GM12878 (cell line): Measurements from ENCODE around the gene COL9A3. TPM values are rescaled to one million over a fixed set of nuclear protein-coding genes. Genes with fewer than 3 reads are reported as not detected.

Experiments used
- ATAC-seq: fragments of 200-7000 bp; cut with Tn5 transposase; 3 replicates; pipeline ENCODE4 v1.9.1; 2020; ENCODE audit warnings: mild to moderate bottlenecking, moderate library complexity
- BruUV-seq: library from RNA; stranded (reverse); fragments of 400-500 nt; replicated peaks from 2 replicates; lab custom pipeline; 2021; lab: Mats Ljungman, UMichigan
- CTCF ChIA-PET: fragments of 300-600 bp; sonication (Branson Sonifier 250); formaldehyde crosslinking; extraction: SDS; loops from one replicate; lab custom pipeline; 2021; ENCODE audit warnings: inconsistent platforms; lab: Yijun Ruan, JAX
- POLR2A ChIA-PET: fragments of 350-600 bp; formaldehyde crosslinking; extraction: SDS; loops from one replicate; lab custom pipeline; 2021; ENCODE audit warnings: inconsistent platforms; lab: Charles Lee
- RAD21 ChIA-PET: fragments of 300-600 bp; sonication (Branson Sonifier 250); formaldehyde crosslinking; loops from one replicate; lab custom pipeline; 2023; ENCODE audit warnings: antibody characterized with exemption; ENCODE audit not compliant: unreplicated experiment; lab: Charles Lee
- SMC1A ChIA-PET: fragments of 300-600 bp; sonication (Branson Sonifier 250); formaldehyde crosslinking; loops from one replicate; lab custom pipeline; 2023; ENCODE audit not compliant: unreplicated experiment, uncharacterized antibody; lab: Charles Lee
- DNase-seq: peaks from one replicate; pipeline ENCODE4 v3.0.0-alpha.2; 2011; ENCODE audit warnings: low read depth, low spot score
- FAIRE-seq: peaks from 3 replicates; lab custom pipeline; 2011; peaks lifted over from hg19 to GRCh38; lab: Jason Lieb, UNC
- H2AFZ ChIP-seq: 2 replicates; pipeline ENCODE4 v1.6.0; 2011; ENCODE audit warnings: low read depth, low read length, control low read depth; ENCODE audit not compliant: control insufficient read depth
- H3K27ac ChIP-seq: 2 replicates; pipeline ENCODE4 v1.5.1; 2011; ENCODE audit warnings: control low read depth; ENCODE audit not compliant: control insufficient read depth, insufficient read depth
- H3K27me3 ChIP-seq, 2 experiments: replicated peaks in 1 of 2; 2 replicates each; pipeline versions ENCODE4 v1.6.0 to v1.6.1; 2011; ENCODE audit warnings: low read length in 1 of 2; ENCODE audit not compliant: control insufficient read depth in 2 of 2, insufficient read depth in 2 of 2
- H3K36me3 ChIP-seq, 2 experiments: 2 replicates each; pipeline ENCODE4 v1.5.1; 2011; ENCODE audit warnings: low read length in 1 of 2; ENCODE audit not compliant: control insufficient read depth in 2 of 2, insufficient read depth in 2 of 2
- H3K4me1 ChIP-seq: 2 replicates; pipeline ENCODE4 v1.6.1; 2011; ENCODE audit warnings: mild to moderate bottlenecking, low read length, moderate library complexity, mixed read lengths; ENCODE audit not compliant: control insufficient read depth, insufficient read depth
- H3K4me2 ChIP-seq: 2 replicates; pipeline ENCODE4 v1.6.0; 2011; ENCODE audit warnings: control low read depth; ENCODE audit not compliant: control insufficient read depth, insufficient read depth
- H3K4me3 ChIP-seq: fragments of 200-600 bp; sonication (generic); 2 replicates; pipeline ENCODE4 v1.5.1; 2016
- H3K79me2 ChIP-seq: 2 replicates; pipeline ENCODE4 v1.6.0; 2011; ENCODE audit warnings: low read length; ENCODE audit not compliant: control insufficient read depth, insufficient read depth
- H3K9ac ChIP-seq: 2 replicates; pipeline ENCODE4 v1.8.0; 2011; ENCODE audit warnings: low read length, control low read depth, mixed read lengths; ENCODE audit not compliant: control insufficient read depth, insufficient read depth
- H3K9me3 ChIP-seq: replicated peaks from 3 replicates; pipeline ENCODE4 v1.5.1; 2011; ENCODE audit warnings: mild to moderate bottlenecking, low read length; ENCODE audit not compliant: control insufficient read depth, insufficient read depth
- H4K20me1 ChIP-seq: 2 replicates; pipeline ENCODE4 v1.6.0; 2011; ENCODE audit not compliant: control insufficient read depth, insufficient read depth
- BMI1 ChIP-seq: fragments of 450-650 bp; IDR thresholded peaks from 2 replicates; pipeline ENCODE4 v1.6.1; 2016; ENCODE audit warnings: mild to moderate bottlenecking, moderate library complexity, borderline replicate concordance
- FOS ChIP-seq: IDR thresholded peaks from 3 replicates; pipeline ENCODE4 v1.6.1; 2011; ENCODE audit warnings: borderline replicate concordance; ENCODE audit not compliant: insufficient read length; ENCODE audit errors: extremely low read depth
- HDGF ChIP-seq: fragments of 450-650 bp; IDR thresholded peaks from 2 replicates; pipeline ENCODE4 v1.6.1; 2016; ENCODE audit warnings: antibody characterized with exemption
- JUNB ChIP-seq: IDR thresholded peaks from 2 replicates; pipeline ENCODE4 v1.6.1; 2016; ENCODE audit warnings: antibody characterized with exemption, mild to moderate bottlenecking
- NR2F1 ChIP-seq: fragments of 450-650 bp; conservative IDR thresholded peaks from 2 replicates; pipeline ENCODE4 v1.6.1; 2017; ENCODE audit warnings: mild to moderate bottlenecking
- PAX8 ChIP-seq: fragments of 450-650 bp; IDR thresholded peaks from 2 replicates; pipeline ENCODE4 v1.6.1; 2017; ENCODE audit warnings: mild to moderate bottlenecking, moderate library complexity
- RCOR1 ChIP-seq: conservative IDR thresholded peaks from 2 replicates; pipeline ENCODE4 v1.6.1; 2012; ENCODE audit warnings: low read depth, low read length, improper control_type of control experiment
- RELA ChIP-seq: fragments of 450-650 bp; IDR thresholded peaks from 2 replicates; pipeline ENCODE4 v1.8.0; 2014; ENCODE audit warnings: borderline replicate concordance; ENCODE audit not compliant: partially characterized antibody
- SP1 ChIP-seq: IDR thresholded peaks from one replicate; pipeline ENCODE4 v1.6.1; 2011; ENCODE audit warnings: low read depth, low read length
- SUZ12 ChIP-seq: fragments of 200-600 bp; sonication (generic); IDR thresholded peaks from one replicate; pipeline ENCODE4 v1.6.1; 2018; ENCODE audit warnings: antibody characterized with exemption, mild to moderate bottlenecking; ENCODE audit not compliant: unreplicated experiment
- WGBS: methylation state at CpG from one replicate; pipeline ENCODE4 v1.1.6; 2016; ENCODE audit warnings: low lambda C conversion rate; ENCODE audit not compliant: insufficient replicate concordance, insufficient coverage; ENCODE audit errors: missing lambda C conversion rate; 5-methylcytosine and 5-hydroxymethylcytosine counted together
- in situ Hi-C: fragments of 300-500 bp; cut with MboI; formaldehyde crosslinking; loops from 9 replicates; pipeline ENCODE4 v1.14.3; 2018; ENCODE audit warnings: mixed read lengths
- intact Hi-C: fragments of 100-400 bp; cut with micrococcal nuclease; formaldehyde crosslinking; loops from one replicate; pipeline ENCODE4 v1.14.2; 2022; ENCODE audit not compliant: unreplicated experiment
- polyA plus RNA-seq, 11 experiments: library from polyadenylated mRNA; depleted of rRNA in 4 of 11; unstranded in 6 of 11; stranded (reverse) in 5 of 11; fragments of >200 nt; fragmentation: Nextera tagmentation in 4 of 11; fragmentation: Illumina TruSeq in 1 of 11; extraction: Ambion mirVana in 4 of 11; extraction: Trizol in 1 of 11; gene quantifications; 1 replicate in 1 of 11; 2 replicates in 10 of 11; pipeline versions ENCODE4 v1.2.1 to v1.2.3, GENCODE V29; 2011 to 2016; ENCODE audit warnings: inconsistent platforms in 2 of 11, missing spikeins in 2 of 11, low read depth in 1 of 11
- total RNA-seq, 4 experiments: library from RNA; depleted of rRNA in 3 of 4; stranded (reverse); fragments of >200 nt in 3 of 4; fragmentation: Illumina TruSeq in 1 of 4; extraction: Trizol in 1 of 4; gene quantifications; 2 replicates each; pipeline versions ENCODE4 v1.2.1 to v1.2.3, GENCODE V29; 2013 to 2021
- TF ChIP-seq, protein P1 (sequence below): fragments of 450-650 bp; IDR thresholded peaks from 2 replicates; pipeline ENCODE4 v1.6.1; 2017; ENCODE audit warnings: mild to moderate bottlenecking
- TF ChIP-seq, protein P2 (sequence below): IDR thresholded peaks from 2 replicates; pipeline ENCODE4 v1.6.1; 2012; ENCODE audit warnings: low read depth, low read length, improper control_type of control experiment
- TF ChIP-seq, protein P3 (sequence below): fragments of 450-650 bp; IDR thresholded peaks from 2 replicates; pipeline ENCODE4 v1.6.1; 2017; ENCODE audit warnings: mild to moderate bottlenecking, low read depth, inconsistent platforms; ENCODE audit not compliant: poor library complexity, severe bottlenecking

The COL9A3 gene
- total and polyA plus RNA-seq, 10 of the 15 experiments (the other 5 are each of a cell fraction or from before 2014, with no cell fraction given): 0.09 to 1.7 (median 0.63) TPM; not detected in 1

DNA sequence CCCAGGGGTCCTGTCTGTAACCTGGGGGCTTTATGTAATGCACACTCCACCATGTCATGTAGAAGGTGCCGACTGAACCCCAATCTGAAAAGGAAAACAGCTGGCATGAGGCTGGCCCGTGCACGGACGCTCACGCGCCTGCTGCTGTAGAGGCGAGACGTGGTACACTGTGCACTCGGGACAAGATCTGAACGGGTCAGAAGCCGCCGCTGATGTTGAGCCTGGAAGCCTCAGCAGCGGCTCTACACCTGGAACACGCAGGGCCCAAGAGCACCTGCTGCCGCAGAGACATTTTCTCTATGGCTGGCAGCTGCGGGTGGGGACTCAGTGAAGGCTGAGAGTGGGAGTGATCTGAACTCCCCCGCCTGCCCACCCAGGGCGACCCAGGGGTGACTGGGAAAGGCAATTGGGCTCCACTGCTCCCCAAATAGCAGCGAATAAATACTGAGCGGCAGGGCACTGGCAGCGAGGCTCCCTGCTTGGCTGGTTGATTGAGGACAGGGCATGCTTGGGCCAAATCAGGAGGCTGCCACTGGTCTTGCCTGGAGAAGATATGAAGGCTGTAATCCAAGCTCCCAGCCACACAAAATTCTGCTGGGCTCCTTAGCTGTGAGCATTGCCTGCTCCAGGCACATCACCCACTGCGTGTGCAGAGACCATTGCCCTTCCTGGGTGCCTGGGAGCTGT lies 14.7 kb upstream of the COL9A3 start:
- no peak for TF ChIP-seq PAX8
- no peak for TF ChIP-seq RELA
- TF ChIP-seq, protein P1, sequence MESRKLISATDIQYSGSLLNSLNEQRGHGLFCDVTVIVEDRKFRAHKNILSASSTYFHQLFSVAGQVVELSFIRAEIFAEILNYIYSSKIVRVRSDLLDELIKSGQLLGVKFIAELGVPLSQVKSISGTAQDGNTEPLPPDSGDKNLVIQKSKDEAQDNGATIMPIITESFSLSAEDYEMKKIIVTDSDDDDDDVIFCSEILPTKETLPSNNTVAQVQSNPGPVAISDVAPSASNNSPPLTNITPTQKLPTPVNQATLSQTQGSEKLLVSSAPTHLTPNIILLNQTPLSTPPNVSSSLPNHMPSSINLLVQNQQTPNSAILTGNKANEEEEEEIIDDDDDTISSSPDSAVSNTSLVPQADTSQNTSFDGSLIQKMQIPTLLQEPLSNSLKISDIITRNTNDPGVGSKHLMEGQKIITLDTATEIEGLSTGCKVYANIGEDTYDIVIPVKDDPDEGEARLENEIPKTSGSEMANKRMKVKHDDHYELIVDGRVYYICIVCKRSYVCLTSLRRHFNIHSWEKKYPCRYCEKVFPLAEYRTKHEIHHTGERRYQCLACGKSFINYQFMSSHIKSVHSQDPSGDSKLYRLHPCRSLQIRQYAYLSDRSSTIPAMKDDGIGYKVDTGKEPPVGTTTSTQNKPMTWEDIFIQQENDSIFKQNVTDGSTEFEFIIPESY: no peak
- TF ChIP-seq RCOR1: no peak
- TF ChIP-seq, protein P2, sequence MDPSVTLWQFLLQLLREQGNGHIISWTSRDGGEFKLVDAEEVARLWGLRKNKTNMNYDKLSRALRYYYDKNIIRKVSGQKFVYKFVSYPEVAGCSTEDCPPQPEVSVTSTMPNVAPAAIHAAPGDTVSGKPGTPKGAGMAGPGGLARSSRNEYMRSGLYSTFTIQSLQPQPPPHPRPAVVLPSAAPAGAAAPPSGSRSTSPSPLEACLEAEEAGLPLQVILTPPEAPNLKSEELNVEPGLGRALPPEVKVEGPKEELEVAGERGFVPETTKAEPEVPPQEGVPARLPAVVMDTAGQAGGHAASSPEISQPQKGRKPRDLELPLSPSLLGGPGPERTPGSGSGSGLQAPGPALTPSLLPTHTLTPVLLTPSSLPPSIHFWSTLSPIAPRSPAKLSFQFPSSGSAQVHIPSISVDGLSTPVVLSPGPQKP: no peak
- no peak for TF ChIP-seq SUZ12
- no peak for TF ChIP-seq SP1
- no peak for TF ChIP-seq BMI1
- TF ChIP-seq NR2F1: no peak
- TF ChIP-seq, protein P3, sequence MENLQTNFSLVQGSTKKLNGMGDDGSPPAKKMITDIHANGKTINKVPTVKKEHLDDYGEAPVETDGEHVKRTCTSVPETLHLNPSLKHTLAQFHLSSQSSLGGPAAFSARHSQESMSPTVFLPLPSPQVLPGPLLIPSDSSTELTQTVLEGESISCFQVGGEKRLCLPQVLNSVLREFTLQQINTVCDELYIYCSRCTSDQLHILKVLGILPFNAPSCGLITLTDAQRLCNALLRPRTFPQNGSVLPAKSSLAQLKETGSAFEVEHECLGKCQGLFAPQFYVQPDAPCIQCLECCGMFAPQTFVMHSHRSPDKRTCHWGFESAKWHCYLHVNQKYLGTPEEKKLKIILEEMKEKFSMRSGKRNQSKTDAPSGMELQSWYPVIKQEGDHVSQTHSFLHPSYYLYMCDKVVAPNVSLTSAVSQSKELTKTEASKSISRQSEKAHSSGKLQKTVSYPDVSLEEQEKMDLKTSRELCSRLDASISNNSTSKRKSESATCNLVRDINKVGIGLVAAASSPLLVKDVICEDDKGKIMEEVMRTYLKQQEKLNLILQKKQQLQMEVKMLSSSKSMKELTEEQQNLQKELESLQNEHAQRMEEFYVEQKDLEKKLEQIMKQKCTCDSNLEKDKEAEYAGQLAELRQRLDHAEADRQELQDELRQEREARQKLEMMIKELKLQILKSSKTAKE: no peak
- TF ChIP-seq HDGF: no peak
- no peak for TF ChIP-seq FOS
- no peak for TF ChIP-seq JUNB
- Histone ChIP-seq H3K9ac (no peak overlapping the region), H3K27ac (no peak overlapping the region), H3K9me3 (no peaks in the 10 kb centered on the region), H3K79me2 (peaks cover 25% of the 10 kb centered on the region), H4K20me1 (no peaks in the 10 kb centered on the region), H3K27me3 (no peaks in the 10 kb centered on the region), H3K36me3 (peaks cover 5 to 11% of the 10 kb centered on the region in 2 experiments), H3K4me1 (peaks cover 14% of the 10 kb centered on the region), H3K4me2 (no peak overlapping the region), H3K4me3 (no peak overlapping the region), H2AFZ (no peak overlapping the region)
- ATAC-seq: no peak
- FAIRE-seq: no peak
- DNase-seq: no peak
- POLR2A ChIA-PET: no interaction called here
- RAD21 ChIA-PET: no interaction called here
- no TSS peak for BruUV-seq
- WGBS: 90% methylated on average over 22 of the region's 22 CpGs
- SMC1A ChIA-PET: no interaction called here
- intact Hi-C loops: no loop called here
- in situ Hi-C loops: no loop called here
- CTCF ChIA-PET: interaction anchor here (1.3 kb wide), 1 partner anchor 302 kb away, joined by 3 read pairs; no protein-coding TSS in a partner anchor
